Stimulated activated CD4-positive, alpha-beta T cell treated with anti-CD3 and anti-CD28 coated beads, Interleukin-4, amount 100 ng/mL, for 48 hours (primary cell): ENCODE measurements around the gene MARCHF7.

ENCODE experiments used
- DNase-seq, 2 donors: peaks; one replicate each; pipeline ENCODE4 v3.0.0-alpha.2; 2020; ENCODE audit warnings: low read depth in 2 of 2

The MARCHF7 gene

DNA sequence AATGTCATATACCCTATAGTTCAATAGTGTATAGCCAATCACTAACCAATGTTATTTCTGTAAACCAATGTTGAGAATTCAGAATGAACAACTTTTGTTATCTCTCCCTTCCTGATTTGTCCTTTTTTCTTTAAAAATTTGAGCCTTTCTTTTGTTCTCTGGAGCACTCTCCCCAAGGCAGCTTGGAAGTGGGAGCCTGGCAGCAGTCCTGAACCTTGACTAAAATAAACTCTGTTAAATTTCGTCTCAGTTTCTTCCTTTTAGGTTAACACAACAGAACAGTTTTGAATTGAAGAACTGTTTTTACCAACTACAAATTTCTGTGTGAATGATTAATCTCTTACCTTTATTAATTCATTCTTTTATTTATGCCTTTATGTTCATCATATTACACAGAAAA is 49.8 kb downstream of the MARCHF7 start:
- DNase-seq: no peak
